Mammary epithelial cell (primary cell): Measurements from ENCODE around the gene DSP.

Experiments used
- CTCF ChIP-seq, 2 donors: IDR thresholded peaks in 1 of 2; conservative IDR thresholded peaks in 1 of 2; 2 replicates each; pipeline ENCODE4 v1.5.1; 2011 to 2012; ENCODE audit warnings: inconsistent platforms in 2 of 2, low read length in 2 of 2, mild to moderate bottlenecking in 2 of 2, control low read depth in 1 of 2, low read depth in 1 of 2; ENCODE audit not compliant: insufficient read depth in 1 of 2; ENCODE audit errors: extremely low read depth in 1 of 2
- EZH2 ChIP-seq: IDR thresholded peaks from 2 replicates; pipeline ENCODE4 v1.6.1; 2012; ENCODE audit warnings: low read length, inconsistent platforms, borderline replicate concordance

- TF ChIP-seq CTCF (conservative IDR thresholded peaks at IDR 0.05 in 1 of 2, IDR thresholded peaks at IDR 0.05 in 1 of 2; ENCODE audit: extremely low read depth in 1 of 2, insufficient read depth in 1 of 2, low read depth in 1 of 2, low read length in 2 of 2): no peak
- no peak for TF ChIP-seq EZH2
Measured at GRCh38 chr6:7554533-7555275, 13.2 kb downstream of the DSP start.
